SJCRH30 (cell line): ENCODE results near the gene COP1. TPM values are rescaled to one million over a fixed set of nuclear protein-coding genes. Genes with fewer than 3 reads are reported as not detected.
"Not testable (repeated sequence)": the region's sequence is repeated elsewhere in the genome, so short reads cannot be mapped to it uniquely, and the experiment has no call there.

Source experiments
- DNase-seq, 2 experiments: peaks; one replicate each; pipeline ENCODE4 v3.0.0-alpha.2; 2015 to 2020
- H3K27ac ChIP-seq: fragments of 250-450 bp; sonication (Bioruptor Pico); 2 replicates; pipeline ENCODE4 v1.5.1; 2020; ENCODE audit warnings: mild to moderate bottlenecking, moderate library complexity
- H3K27me3 ChIP-seq: fragments of 250-450 bp; sonication (Bioruptor Pico); 2 replicates; pipeline ENCODE4 v1.5.1; 2020; ENCODE audit warnings: mild to moderate bottlenecking, moderate library complexity
- H3K36me3 ChIP-seq: fragments of 250-450 bp; sonication (Bioruptor Pico); 2 replicates; pipeline ENCODE4 v1.5.1; 2020; ENCODE audit warnings: mild to moderate bottlenecking, moderate library complexity
- H3K4me1 ChIP-seq: fragments of 250-450 bp; sonication (Bioruptor Pico); 2 replicates; pipeline ENCODE4 v1.5.1; 2020; ENCODE audit warnings: mild to moderate bottlenecking, moderate library complexity
- H3K4me3 ChIP-seq: fragments of 250-450 bp; sonication (Bioruptor Pico); 2 replicates; pipeline ENCODE4 v1.5.1; 2020; ENCODE audit warnings: mild to moderate bottlenecking, moderate library complexity
- H3K9me3 ChIP-seq: fragments of 250-450 bp; sonication (Bioruptor Pico); replicated peaks from 2 replicates; pipeline ENCODE4 v1.5.1; 2020; ENCODE audit warnings: mild to moderate bottlenecking, moderate library complexity
- total RNA-seq: library from RNA; depleted of rRNA; stranded (reverse); fragments of >200 nt; shearing (Covaris generic); gene quantifications from 2 replicates; pipeline ENCODE4 v1.2.3, GENCODE V29; 2014; rRNA removed

The COP1 gene
- total RNA-seq, result 42.2 and 43.6 TPM in 2 replicates

GRCh38 chr1:176206961-176207902, at the start of gene COP1:
Gene COP1, minus strand, starts transcription at chr1:176207286. Its CDS starts 308 bp downstream, at chr1:176206978.
- Histone ChIP-seq H3K4me1 (no peaks in the 10 kb centered on the region), H3K4me3 (peak within 1 kb of the TSS; percentile 71), H3K27ac (peak within 1 kb of the TSS; percentile 82), H3K9me3 (no peaks in the 10 kb centered on the region), H3K27me3 (no peaks in the 10 kb centered on the region), H3K36me3 (no peaks in the 10 kb centered on the region)
- DNase-seq, result peak; percentile 93

DNA sequence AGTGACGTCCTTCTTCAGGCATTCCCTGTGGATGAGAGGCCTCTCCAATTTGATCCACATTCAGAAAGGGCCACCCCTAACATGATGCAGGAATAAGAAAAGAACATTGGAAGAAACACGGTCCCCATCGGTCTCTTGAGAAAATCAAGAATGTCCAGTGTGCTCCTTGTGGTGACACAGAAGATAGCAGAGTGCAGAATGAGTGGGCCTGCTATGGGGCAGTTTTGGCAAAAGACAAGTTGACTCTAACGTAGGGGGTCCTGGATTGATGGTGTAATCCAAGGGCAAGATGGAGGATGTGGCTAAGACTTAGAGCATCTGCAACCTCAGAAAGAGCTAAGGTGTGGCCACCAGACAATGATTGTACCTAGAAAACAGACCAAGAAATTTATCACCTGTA, 45.1 kb upstream of the COP1 start:
- Histone ChIP-seq H3K9me3 (no peaks in the 10 kb centered on the region), H3K27ac (no peak overlapping the region), H3K4me3 (no peak overlapping the region)

DNA sequence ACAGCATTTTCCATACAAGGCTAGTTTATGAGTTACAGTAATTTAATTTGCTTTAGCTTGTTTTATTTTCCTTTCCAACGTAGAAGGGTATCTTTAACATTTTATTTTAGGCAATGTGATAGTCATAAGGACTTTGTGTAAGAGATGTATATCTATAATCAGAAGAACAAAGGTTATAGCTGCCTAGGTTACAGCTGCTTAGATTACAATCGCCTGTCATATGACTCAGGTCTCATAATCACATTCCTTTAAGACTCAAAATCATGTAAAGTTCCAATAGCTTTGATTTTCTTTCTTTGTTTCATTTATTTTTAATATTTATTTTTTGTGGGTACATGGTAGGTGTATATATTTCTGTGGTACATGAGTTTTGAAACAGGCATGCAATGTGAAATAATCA, 37.8 kb upstream of the COP1 start:
- H3K4me1 ChIP-seq, result no peaks in the 10 kb centered on the region
- H3K27ac ChIP-seq, result no peak overlapping the region

More for the DNA sequence above, 45.1 kb upstream of the COP1 start:
- no peak for DNase-seq
- Histone ChIP-seq H3K36me3 (no peaks in the 10 kb centered on the region), H3K27me3 (no peaks in the 10 kb centered on the region), H3K4me1 (no peaks in the 10 kb centered on the region)

DNA sequence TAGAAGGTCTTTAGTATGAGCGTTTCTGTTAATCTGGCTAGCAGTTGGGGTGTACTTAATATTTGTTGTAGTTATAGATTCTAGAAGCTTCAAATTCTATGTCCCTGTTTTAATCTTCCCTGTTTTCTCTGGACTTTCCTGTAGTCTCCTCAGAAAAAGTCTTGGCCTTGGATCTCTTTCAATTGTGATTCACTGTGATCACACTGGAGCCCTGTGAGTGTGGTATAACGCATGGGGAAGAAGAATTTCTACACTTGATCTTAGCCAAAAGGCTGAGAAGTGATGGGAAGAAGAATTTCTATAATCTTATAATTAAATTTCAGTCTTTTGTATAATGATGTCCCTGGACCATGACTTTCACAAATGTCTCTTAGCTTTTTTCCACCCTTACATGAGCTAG, 36.7 kb upstream of the COP1 start:
- no peak for DNase-seq
- Histone ChIP-seq H3K27ac (no peak overlapping the region), H3K36me3 (no peaks in the 10 kb centered on the region; the same call in 1 of the 2 replicates), H3K27me3 (no peaks in the 10 kb centered on the region), H3K9me3 (no peaks in the 10 kb centered on the region), H3K4me3 (no peak overlapping the region), H3K4me1 (no peaks in the 10 kb centered on the region)

More for the DNA sequence above, 37.8 kb upstream of the COP1 start:
- DNase-seq, result no peak
- Histone ChIP-seq H3K36me3 (no peaks in the 10 kb centered on the region; the same call in 1 of the 2 replicates), H3K9me3 (no peaks in the 10 kb centered on the region), H3K27me3 (no peaks in the 10 kb centered on the region), H3K4me3 (no peak overlapping the region)

DNA sequence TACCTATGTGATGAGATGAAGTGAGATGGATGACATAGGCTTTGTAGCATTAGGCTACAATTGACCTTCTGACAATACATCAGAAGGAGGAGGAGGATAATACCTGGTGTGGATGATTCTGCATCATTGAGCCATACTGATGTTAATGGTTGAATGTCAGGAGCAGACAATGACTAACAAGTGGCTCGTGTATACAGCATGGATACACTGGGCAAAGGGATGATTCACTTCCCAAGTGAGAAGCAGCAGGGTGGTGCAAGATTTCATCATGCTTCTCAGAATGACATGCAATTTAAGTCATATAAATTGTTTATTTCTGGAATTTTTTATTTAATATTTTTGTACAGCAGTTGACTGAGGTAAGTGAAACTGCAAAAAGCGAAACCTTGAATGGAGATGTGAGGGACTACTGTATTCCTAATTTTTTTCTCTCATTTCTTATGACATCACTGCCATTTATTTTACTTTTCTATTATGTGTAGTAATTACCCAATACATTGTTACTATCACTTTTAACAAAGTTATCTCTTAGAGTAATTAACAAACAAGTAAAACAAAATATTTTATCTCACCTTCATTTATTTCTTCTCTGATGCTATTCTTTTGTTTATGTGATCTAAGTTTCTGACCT, 34.4 kb upstream of the COP1 start:
- Histone ChIP-seq H3K4me3 (no peak overlapping the region), H3K4me1 (no peaks in the 10 kb centered on the region), H3K9me3 (no peaks in the 10 kb centered on the region), H3K27ac (no peak overlapping the region), H3K27me3 (no peaks in the 10 kb centered on the region), H3K36me3 (no peaks in the 10 kb centered on the region; the same call in 1 of the 2 replicates)
- no peak for DNase-seq

GRCh38 chr1:176233657-176234056, 26.6 kb upstream of the COP1 start:
- H3K9me3 ChIP-seq, H3K36me3 ChIP-seq, H3K4me1 ChIP-seq, H3K4me3 ChIP-seq, DNase-seq, H3K27me3 ChIP-seq, H3K27ac ChIP-seq: not testable (repeated sequence)

DNA sequence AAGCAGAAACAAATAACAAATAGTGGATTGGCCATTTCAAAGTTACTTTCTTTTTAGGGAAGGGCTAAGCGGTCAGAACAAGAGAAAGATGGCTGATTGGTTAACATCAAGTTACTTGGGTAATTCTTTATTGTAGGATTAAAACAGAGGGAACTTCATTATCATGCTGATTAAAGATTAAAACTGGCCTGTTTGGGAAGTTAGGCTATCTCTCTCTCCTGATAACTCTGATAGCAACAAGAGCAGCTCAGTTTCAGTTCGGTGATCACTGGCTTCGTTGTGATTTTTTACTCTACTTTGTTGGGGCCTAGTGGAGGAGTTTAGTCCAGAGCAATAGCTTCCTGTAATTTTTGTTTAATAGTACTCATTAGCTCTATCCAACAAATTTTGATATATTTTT, 20.5 kb upstream of the COP1 start:
- Histone ChIP-seq H3K9me3 (no peaks in the 10 kb centered on the region), H3K4me1 (no peaks in the 10 kb centered on the region), H3K27ac (no peak overlapping the region), H3K36me3 (no peaks in the 10 kb centered on the region), H3K27me3 (no peaks in the 10 kb centered on the region), H3K4me3 (no peak overlapping the region)
- DNase-seq, result no peak

- Histone ChIP-seq H3K27ac (no peak overlapping the region), H3K9me3 (no peaks in the 10 kb centered on the region), H3K36me3 (no peaks in the 10 kb centered on the region), H3K4me1 (no peaks in the 10 kb centered on the region), H3K4me3 (no peak overlapping the region), H3K27me3 (no peaks in the 10 kb centered on the region)
- DNase-seq, result no peak
Observed at GRCh38 chr1:176225911-176226310, 18.8 kb upstream of the COP1 start.

DNA sequence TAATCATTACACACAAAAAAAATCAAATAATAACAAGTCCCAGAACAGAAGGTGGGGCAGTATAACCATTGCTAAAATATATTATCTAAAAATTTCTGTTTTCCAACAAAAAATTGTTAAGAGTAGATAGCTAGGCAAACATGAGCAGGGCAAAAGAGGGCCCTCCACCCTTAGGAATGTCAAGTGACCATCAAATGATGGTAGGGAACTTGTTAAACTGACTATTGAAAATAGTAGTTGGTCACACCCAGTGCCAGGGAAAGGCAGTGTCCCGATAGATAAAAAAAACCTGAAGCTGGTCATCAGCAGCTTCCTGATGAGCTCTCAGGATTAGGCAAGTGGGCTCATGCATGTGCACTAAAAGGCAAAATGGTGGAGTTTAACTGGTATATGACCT, 18.4 kb upstream of the COP1 start:
- Histone ChIP-seq H3K4me1 (no peaks in the 10 kb centered on the region), H3K4me3 (no peak overlapping the region), H3K27me3 (no peaks in the 10 kb centered on the region), H3K27ac (no peak overlapping the region), H3K36me3 (no peaks in the 10 kb centered on the region), H3K9me3 (no peaks in the 10 kb centered on the region)
- DNase-seq, result no peak

- H3K36me3 ChIP-seq, result no peaks in the 10 kb centered on the region
- H3K4me1 ChIP-seq, result no peaks in the 10 kb centered on the region
- H3K9me3 ChIP-seq, result no peaks in the 10 kb centered on the region
- no peaks in the 10 kb centered on the region for H3K27me3 ChIP-seq
- H3K27ac ChIP-seq, result no peak overlapping the region
- H3K4me3 ChIP-seq, result no peak overlapping the region
- DNase-seq, result peak in 1 of 2 experiments; percentile 2
Observed at GRCh38 chr1:176222196-176222595, 15.1 kb upstream of the COP1 start.

GRCh38 chr1:176220100-176220689, 13.1 kb upstream of the COP1 start:
- Histone ChIP-seq H3K9me3 (no peaks in the 10 kb centered on the region), H3K4me3 (no peak overlapping the region), H3K27ac (no peak overlapping the region), H3K36me3 (no peaks in the 10 kb centered on the region), H3K4me1 (no peaks in the 10 kb centered on the region), H3K27me3 (no peaks in the 10 kb centered on the region)
- DNase-seq, result no peak

DNA sequence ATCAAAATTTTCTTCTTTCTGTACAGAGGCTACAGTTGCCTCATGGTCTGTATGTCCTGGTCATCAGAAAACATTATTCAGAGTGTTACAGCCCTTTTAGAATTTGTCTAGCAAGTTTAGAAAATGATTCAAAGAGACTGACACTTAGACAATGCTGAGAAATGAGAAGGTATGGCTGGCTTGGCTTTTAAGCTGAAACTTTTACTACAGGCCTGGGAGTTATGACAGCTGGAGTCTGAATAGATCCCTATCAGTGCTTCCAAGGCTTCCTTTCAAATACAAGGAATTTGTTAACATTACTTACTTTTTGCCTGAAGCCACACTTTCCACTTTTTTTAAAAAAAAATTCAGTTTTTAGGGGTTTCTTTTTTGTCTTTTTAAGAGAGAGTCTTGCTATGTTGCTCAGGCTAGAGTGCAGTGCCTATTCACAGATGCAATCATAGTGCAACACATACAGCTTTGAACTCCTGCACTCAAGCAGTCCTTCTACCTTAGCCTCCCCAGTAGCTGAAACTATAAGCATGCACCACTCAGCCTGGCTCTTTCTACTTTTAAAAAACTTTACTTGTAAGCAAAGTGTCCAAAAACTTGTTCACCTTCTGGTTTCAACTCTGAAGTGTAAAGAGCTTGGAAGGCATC, 10.5 kb upstream of the COP1 start:
- no peaks in the 10 kb centered on the region for H3K27me3 ChIP-seq
- no peak overlapping the region for H3K27ac ChIP-seq
- H3K4me1 ChIP-seq, result no peaks in the 10 kb centered on the region
- no peaks in the 10 kb centered on the region for H3K36me3 ChIP-seq
- no peaks in the 10 kb centered on the region for H3K9me3 ChIP-seq
- DNase-seq, result no peak
- H3K4me3 ChIP-seq, result no peak overlapping the region

- H3K4me3 ChIP-seq, result no peak overlapping the region
- H3K4me1 ChIP-seq, result no peaks in the 10 kb centered on the region
- no peak for DNase-seq
- no peaks in the 10 kb centered on the region for H3K27me3 ChIP-seq
- H3K27ac ChIP-seq, result no peak overlapping the region
- H3K9me3 ChIP-seq, result no peaks in the 10 kb centered on the region
- no peaks in the 10 kb centered on the region for H3K36me3 ChIP-seq
Observed at GRCh38 chr1:176216031-176216430, 8.9 kb upstream of the COP1 start.

DNA sequence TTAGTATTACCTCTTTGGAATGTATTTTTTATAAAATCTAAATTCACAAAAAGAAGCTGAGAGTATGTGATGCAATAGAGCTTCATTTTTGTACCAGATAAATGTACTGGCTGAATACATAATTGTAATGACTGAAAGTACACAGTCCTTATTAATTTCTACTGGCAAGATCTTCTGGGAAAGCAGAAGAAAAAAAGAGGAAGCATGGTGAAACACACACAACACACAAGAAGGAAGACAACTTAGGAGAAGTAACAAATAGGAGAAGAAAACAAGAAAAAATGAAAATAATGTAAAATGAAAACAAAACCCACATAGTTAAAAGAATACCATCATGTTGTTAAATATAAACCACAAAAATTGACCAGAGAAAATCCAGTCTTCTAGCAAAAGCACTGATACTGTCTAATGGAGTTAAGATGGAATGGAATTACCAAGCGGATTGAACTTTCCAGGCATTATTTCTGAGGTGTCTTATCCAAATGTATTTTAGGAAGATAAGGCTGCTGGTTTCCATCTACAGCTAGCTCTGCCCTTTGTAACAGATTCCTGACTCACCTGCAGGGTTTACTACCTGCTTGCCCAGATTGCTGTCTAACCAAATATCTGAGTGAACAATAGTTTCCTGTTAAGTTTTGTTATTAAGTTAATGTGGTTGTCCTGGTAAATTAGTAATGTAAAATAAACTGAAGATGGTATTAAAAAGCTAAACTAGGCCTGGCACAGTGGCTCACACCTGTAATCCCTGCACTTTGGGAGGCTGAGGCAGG, 4.5 kb upstream of the COP1 start:
- Histone ChIP-seq H3K27ac (no peak overlapping the region), H3K36me3 (no peaks in the 10 kb centered on the region), H3K4me3 (no peak overlapping the region), H3K27me3 (no peaks in the 10 kb centered on the region), H3K4me1 (no peaks in the 10 kb centered on the region), H3K9me3 (no peaks in the 10 kb centered on the region)
- no peak for DNase-seq
